HFF-Myc (cell line): ENCODE data around the gene ST7.
A peak's percentile ranks its signal among the peaks of the same experiment; 100 is the strongest.

Source experiments
- DNase-seq: peaks from one replicate; pipeline ENCODE4 v3.0.0-alpha.2; 2011; ENCODE audit warnings: low read depth; ENCODE audit errors: extremely low read depth
- H3K4me3 ChIP-seq: replicated peaks from 2 replicates; pipeline ENCODE4 v1.5.1; 2011; ENCODE audit warnings: low read depth, mild to moderate bottlenecking, control low read depth, low read length
- TF ChIP-seq, protein P1 (sequence below): IDR thresholded peaks from 2 replicates; pipeline ENCODE4 v1.5.1; 2012; ENCODE audit warnings: mild to moderate bottlenecking, low read depth, low read length, control low read depth; ENCODE audit errors: missing control alignments

ST7 gene

DNA sequence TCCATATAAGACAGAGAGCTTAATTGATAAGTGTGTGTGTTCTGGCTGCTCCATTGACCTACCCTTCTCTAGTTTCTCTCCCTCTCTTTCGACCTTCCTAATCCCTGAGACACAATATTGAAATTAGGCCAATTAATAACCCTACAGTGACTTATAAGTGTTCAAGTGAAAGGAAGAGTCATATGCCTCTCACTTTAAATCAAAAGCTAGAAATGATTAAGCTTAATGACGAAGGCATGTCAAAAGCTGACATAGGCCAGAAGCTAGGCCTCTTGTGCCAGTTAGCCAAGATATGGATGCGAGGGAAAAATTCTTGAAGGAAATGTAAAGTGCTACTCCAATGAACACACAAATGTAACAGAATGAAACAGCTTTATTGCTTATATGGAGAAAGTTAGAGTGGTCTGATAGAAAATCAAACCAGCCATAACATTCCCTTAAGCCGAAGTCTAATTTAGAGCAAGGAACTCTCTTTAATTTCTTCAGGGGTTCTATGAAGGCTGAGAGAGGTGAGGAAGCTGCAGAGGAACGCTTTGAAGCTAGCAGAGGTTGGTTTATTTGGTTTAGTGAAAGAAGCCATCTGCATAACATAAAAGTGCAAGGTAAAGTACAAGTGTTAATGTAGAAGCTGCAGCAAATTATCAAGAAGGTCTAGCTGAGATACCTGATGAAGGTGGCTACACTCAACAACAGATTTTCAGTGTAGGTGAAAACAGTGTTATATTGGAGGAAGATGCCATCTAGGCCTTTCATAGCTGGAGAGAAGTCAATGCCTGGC, 53.8 kb downstream of the ST7 start:
- H3K4me3 ChIP-seq = no peak overlapping the region
- DNase-seq = no peak
- TF ChIP-seq, protein P1, sequence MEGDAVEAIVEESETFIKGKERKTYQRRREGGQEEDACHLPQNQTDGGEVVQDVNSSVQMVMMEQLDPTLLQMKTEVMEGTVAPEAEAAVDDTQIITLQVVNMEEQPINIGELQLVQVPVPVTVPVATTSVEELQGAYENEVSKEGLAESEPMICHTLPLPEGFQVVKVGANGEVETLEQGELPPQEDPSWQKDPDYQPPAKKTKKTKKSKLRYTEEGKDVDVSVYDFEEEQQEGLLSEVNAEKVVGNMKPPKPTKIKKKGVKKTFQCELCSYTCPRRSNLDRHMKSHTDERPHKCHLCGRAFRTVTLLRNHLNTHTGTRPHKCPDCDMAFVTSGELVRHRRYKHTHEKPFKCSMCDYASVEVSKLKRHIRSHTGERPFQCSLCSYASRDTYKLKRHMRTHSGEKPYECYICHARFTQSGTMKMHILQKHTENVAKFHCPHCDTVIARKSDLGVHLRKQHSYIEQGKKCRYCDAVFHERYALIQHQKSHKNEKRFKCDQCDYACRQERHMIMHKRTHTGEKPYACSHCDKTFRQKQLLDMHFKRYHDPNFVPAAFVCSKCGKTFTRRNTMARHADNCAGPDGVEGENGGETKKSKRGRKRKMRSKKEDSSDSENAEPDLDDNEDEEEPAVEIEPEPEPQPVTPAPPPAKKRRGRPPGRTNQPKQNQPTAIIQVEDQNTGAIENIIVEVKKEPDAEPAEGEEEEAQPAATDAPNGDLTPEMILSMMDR = no peak

DNA sequence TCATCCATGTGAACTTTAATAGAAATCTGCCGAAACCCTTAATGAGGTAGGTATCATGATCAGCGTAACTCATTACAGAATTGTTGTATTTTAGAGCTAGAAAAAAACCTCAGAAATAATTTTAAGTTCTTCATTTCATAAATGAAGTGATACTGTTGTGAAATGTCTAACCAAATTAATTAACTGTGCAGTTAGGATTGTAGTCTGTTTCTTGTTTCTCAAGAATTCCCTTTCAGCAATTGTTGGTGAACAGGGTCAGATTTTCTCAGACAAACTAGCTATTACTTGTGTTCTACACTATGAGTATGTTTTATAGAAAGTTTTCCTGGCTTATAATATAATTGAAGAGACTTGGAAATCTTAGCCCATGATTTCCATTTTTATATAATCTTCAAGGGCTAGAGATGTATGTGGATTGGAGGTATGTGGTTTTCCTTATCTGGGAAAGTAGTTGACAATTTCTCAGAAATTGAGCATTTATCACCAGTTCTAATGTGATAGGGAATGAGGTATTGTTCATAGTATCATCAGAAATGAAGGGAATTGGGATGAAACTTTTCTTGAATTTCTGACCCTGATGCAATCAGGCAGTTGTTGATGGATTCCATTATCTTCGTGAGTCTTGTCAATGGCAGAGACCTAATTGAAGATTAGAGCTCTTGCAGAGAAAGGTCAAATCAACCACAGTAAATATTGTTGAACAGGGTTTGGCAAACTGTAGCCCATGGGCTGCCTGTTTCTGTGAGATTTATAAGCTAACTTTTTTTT, 55.0 kb downstream of the ST7 start:
- TF ChIP-seq, protein P1 = no peak
- DNase-seq = no peak
- no peak overlapping the region for H3K4me3 ChIP-seq

DNA sequence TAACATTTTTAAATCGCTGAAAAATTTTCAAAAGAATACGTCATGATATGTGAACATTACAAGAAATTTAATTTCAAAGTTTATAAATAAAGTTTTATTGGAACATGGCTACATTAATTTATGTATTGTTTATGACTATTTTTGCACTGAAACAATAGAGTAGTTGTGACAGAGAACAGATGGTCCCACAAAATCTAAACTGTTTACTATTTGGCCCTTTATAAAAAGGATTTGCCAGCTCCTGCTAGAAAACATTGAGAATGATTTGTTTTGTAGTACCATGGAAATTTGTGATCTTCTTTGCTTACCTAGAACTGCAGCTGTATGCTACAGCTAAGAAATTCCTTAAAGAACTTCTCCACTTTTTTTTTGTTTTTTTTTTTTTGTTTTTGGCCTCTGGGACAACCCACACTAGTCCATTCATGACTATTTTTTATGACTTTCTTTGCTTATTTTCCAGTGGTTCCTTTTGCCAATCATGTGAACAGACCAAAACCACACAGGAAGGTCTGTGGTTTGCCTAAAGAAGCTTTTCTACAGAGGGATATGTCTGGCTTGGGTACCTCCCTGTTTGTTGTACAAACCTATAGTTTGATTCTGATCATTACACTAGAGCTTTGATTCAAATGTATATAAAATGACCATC, 55.7 kb downstream of the ST7 start:
- TF ChIP-seq, protein P1 = no peak
- no peak overlapping the region for H3K4me3 ChIP-seq
- DNase-seq = peak; percentile 42

DNA sequence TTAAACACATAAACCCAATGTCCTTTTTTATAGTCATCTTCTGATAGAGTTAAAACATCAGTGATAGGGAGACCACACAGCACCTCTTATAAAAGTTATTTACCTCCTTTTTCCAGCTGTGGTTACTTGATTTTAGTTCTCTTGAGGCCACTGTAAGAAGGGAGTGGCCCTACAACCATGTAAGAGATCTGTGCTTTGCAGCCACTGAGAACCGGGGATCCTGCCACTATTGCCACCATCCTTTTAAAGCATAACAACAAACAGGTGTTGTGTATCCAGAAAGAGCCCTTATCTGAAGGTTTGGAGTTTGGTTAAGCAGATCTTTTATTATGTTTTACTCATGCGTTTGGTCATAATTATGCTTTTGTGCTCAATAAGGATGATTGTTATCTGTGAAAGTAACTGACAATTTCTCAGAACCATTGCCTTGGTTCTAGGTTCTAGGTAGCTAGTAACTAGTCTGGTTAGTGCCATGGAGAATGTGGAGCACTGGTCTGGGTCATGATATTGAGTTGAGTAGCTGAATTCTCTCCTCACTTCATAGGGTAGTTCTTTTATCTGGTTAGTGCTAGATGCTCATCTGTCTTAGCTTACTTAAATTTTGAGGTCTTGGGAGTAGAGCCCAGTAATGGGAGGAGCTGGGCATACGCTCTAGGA, 56.5 kb downstream of the ST7 start:
- DNase-seq = no peak
- TF ChIP-seq, protein P1 = no peak
- no peak overlapping the region for H3K4me3 ChIP-seq

DNA sequence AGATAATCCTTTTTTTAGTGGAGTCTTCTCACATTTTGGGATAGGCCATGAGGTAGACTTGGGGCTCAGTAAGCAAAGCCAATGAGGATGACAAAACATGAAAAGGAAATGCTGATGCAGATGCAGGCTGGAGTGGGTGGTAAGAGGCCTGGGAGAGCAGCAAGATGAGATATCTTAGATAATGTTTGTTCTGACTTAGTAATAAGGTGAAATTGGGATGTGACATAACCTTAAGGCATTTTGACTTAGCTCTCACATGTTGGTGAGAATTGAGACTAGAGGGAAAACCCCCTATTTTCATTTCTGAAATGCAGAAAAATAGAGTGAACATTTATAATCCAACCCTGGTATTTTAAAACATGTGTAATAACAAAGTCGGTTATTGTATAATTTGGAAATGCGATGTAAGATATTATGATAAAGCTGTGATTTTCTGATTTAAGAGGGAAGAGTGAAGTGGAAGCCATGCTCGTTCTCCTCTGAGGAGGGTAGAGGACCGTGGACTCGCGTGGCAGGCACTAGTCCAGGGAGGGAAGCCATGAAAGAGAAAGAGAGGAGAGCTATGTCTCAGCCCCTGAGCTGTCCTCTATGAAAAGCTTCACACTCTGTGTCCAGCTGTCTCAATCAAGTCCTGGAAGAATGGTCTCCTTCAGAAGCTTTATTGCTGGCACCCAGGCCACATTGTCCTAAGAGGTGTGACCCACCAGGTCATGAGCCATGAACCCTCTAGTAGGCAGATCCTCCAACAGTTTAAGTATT, 57.3 kb downstream of the ST7 start:
- no peak overlapping the region for H3K4me3 ChIP-seq
- TF ChIP-seq, protein P1 = no peak
- no peak for DNase-seq
